HG02623 (cell line): ENCODE data around the gene SUGT1.
"Not testable (repeated sequence)": the region's sequence is repeated elsewhere in the genome, so short reads cannot be mapped to it uniquely, and the experiment has no call there.

Experiments
- ATAC-seq: cut with Tn5 transposase; IDR thresholded peaks from one replicate; pipeline ENCODE4 v1.9.1; 2021; ENCODE audit warnings: moderate library complexity; ENCODE audit not compliant: unreplicated experiment

Gene SUGT1

GRCh38 chr13:52665325-52665724 lies 12.7 kb downstream of the SUGT1 start:
- no peak for ATAC-seq

- ATAC-seq, result no peak
These were observed 17.0 kb downstream of the SUGT1 start for GRCh38 chr13:52669677-52670076.

- no peak for ATAC-seq
These were observed 18.1 kb downstream of the SUGT1 start for GRCh38 chr13:52670726-52671125.

- ATAC-seq, result no peak
These were observed 20.8 kb downstream of the SUGT1 start for GRCh38 chr13:52673465-52673864.

GRCh38 chr13:52677823-52678222 lies 25.2 kb downstream of the SUGT1 start:
- ATAC-seq, result no peak

- not testable (repeated sequence) for ATAC-seq
These were observed 33.2 kb downstream of the SUGT1 start for GRCh38 chr13:52685806-52686205.

GRCh38 chr13:52686376-52686775 lies 33.7 kb downstream of the SUGT1 start:
- ATAC-seq, result no peak

- peak; percentile 61 for ATAC-seq
These were observed 43.2 kb downstream of the SUGT1 start for GRCh38 chr13:52695856-52696255.

GRCh38 chr13:52696566-52696965 lies 43.9 kb downstream of the SUGT1 start:
- ATAC-seq, result no peak

- ATAC-seq, result no peak
These were observed 49.3 kb downstream of the SUGT1 start for GRCh38 chr13:52701728-52702465.

- no peak for ATAC-seq
These were observed 50.8 kb downstream of the SUGT1 start for GRCh38 chr13:52703482-52703881.

GRCh38 chr13:52706081-52706480 lies 53.4 kb downstream of the SUGT1 start:
- ATAC-seq, result no peak

- no peak for ATAC-seq
These were observed 54.7 kb downstream of the SUGT1 start for GRCh38 chr13:52707375-52707774.

GRCh38 chr13:52708266-52708665 lies 55.6 kb downstream of the SUGT1 start:
- ATAC-seq, result not testable (repeated sequence)

- ATAC-seq, result no peak
These were observed 58.6 kb downstream of the SUGT1 start for GRCh38 chr13:52711286-52711685.

GRCh38 chr13:52712385-52712784 lies 59.7 kb downstream of the SUGT1 start:
- no peak for ATAC-seq

GRCh38 chr13:52713894-52714293 lies 61.3 kb downstream of the SUGT1 start:
- no peak for ATAC-seq

- not testable (repeated sequence) for ATAC-seq
These were observed 68.3 kb downstream of the SUGT1 start for GRCh38 chr13:52720904-52721303.

GRCh38 chr13:52721356-52721755 lies 68.7 kb downstream of the SUGT1 start:
- not testable (repeated sequence) for ATAC-seq

GRCh38 chr13:52723181-52723580 lies 70.5 kb downstream of the SUGT1 start:
- ATAC-seq, result no peak

GRCh38 chr13:52725302-52725701 lies 72.7 kb downstream of the SUGT1 start:
- no peak for ATAC-seq

- ATAC-seq, result no peak
These were observed 73.6 kb downstream of the SUGT1 start for GRCh38 chr13:52726258-52726657.

- ATAC-seq, result no peak
These were observed 81.5 kb downstream of the SUGT1 start for GRCh38 chr13:52734075-52734623.
